ENCODE data around the gene KCNAB2. TPM values are rescaled to one million over a fixed set of nuclear protein-coding genes. Genes with fewer than 3 reads are reported as not detected.
A peak's percentile ranks its signal among the peaks of the same experiment; 100 is the strongest.

Gene KCNAB2
- total RNA-seq, 1 experiment from 2014 or later: 28.5 TPM

DNA sequence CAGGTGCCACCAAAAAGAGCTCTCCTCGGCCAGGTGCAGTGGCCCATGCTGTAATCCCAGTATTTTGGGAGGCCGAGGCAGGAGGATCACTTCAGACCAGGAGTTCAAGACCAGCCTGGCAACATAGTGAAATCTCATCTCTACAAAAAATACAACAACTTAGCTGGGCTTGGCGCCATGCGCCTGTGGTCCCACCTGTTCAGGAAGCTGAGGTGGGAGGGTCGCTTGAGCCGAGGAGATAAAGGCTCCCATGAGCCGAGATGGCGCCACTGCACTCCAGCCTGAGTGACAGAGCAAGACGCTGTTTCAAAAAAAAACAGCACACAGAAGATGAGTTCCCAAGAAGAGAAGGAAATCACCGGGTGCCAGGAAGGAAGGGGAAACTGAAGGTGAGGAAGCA is 67.4 kb downstream of the KCNAB2 start:
- Histone ChIP-seq H3K27ac (ENCODE audit: low read length) (no peak overlapping the region), H3K4me2 (ENCODE audit: low read length) (no peak overlapping the region), H3K9me3 (ENCODE audit: low read length) (no peaks in the 10 kb centered on the region), H3K79me2 (ENCODE audit: low read length) (no peaks in the 10 kb centered on the region), H3K27me3 (ENCODE audit: low read length) (no peaks in the 10 kb centered on the region), H3K4me3 (ENCODE audit: low read length) (no peak overlapping the region), H4K20me1 (ENCODE audit: low read length) (no peaks in the 10 kb centered on the region), H3K9ac (ENCODE audit: low read length) (no peak overlapping the region), H3F3A (ENCODE audit: low read length, unreplicated experiment) (peaks cover 12% of the 10 kb centered on the region), H3K36me3 (ENCODE audit: low read depth, low read length) (no peaks in the 10 kb centered on the region), H3K9me2 (replicated peaks; ENCODE audit: low read length) (no peaks in the 10 kb centered on the region), H3K4me1 (ENCODE audit: insufficient read depth, low read length) (peaks cover 21% of the 10 kb centered on the region), H2AFZ (ENCODE audit: low read length) (no peak overlapping the region)
- DNase-seq (no peak), ATAC-seq (no peak)
- ChIA-PET POLR2A (ENCODE audit: unreplicated experiment) (no interaction called here), CTCF (no interaction called here)
- intact Hi-C loops (cut with micrococcal nuclease): no loop called here
- BruUV-seq (replicated peaks): no TSS peak
- TF ChIP-seq EZH2phosphoT487 (IDR thresholded peaks at IDR 0.05; ENCODE audit: borderline replicate concordance, low read length): no peak
- TF ChIP-seq EZH2 (IDR thresholded peaks at IDR 0.05; ENCODE audit: low read length, unreplicated experiment): no peak
- TF ChIP-seq, protein P1, sequence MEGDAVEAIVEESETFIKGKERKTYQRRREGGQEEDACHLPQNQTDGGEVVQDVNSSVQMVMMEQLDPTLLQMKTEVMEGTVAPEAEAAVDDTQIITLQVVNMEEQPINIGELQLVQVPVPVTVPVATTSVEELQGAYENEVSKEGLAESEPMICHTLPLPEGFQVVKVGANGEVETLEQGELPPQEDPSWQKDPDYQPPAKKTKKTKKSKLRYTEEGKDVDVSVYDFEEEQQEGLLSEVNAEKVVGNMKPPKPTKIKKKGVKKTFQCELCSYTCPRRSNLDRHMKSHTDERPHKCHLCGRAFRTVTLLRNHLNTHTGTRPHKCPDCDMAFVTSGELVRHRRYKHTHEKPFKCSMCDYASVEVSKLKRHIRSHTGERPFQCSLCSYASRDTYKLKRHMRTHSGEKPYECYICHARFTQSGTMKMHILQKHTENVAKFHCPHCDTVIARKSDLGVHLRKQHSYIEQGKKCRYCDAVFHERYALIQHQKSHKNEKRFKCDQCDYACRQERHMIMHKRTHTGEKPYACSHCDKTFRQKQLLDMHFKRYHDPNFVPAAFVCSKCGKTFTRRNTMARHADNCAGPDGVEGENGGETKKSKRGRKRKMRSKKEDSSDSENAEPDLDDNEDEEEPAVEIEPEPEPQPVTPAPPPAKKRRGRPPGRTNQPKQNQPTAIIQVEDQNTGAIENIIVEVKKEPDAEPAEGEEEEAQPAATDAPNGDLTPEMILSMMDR (conservative IDR thresholded peaks at IDR 0.05; ENCODE audit: low read depth, low read length): no peak

DNA sequence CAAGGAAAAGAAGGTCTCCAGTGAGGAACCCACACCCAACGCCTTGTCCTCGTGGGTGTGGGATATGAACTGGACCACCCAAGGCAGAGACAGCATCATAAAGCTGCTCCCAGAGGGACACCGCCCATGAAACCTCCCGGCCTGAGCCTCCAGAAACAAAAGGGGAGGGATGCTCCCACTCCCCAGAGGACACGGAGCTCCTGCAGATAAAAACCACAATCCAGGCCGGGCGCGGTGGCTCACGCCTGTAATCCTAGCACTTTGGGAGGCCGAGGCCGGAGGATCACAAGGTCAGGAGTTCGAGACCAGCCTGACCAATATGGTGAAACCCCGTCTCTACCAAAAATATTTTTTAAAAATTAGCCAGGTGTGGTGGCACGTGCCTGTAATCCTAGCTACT is 68.1 kb downstream of the KCNAB2 start:
- TF ChIP-seq EZH2 (IDR thresholded peaks at IDR 0.05; ENCODE audit: low read length, unreplicated experiment) (no peak), EZH2phosphoT487 (IDR thresholded peaks at IDR 0.05; ENCODE audit: borderline replicate concordance, low read length) (no peak)
- TF ChIP-seq, protein P1 (conservative IDR thresholded peaks at IDR 0.05; ENCODE audit: low read depth, low read length): no peak
- Histone ChIP-seq H3K27ac (ENCODE audit: low read length) (no peak overlapping the region), H3K4me2 (ENCODE audit: low read length) (no peak overlapping the region), H3F3A (ENCODE audit: low read length, unreplicated experiment) (peaks cover 12% of the 10 kb centered on the region), H4K20me1 (ENCODE audit: low read length) (no peaks in the 10 kb centered on the region), H3K4me1 (ENCODE audit: insufficient read depth, low read length) (peaks cover 21% of the 10 kb centered on the region), H3K79me2 (ENCODE audit: low read length) (no peaks in the 10 kb centered on the region), H3K9me3 (ENCODE audit: low read length) (no peaks in the 10 kb centered on the region), H2AFZ (ENCODE audit: low read length) (no peak overlapping the region), H3K36me3 (ENCODE audit: low read depth, low read length) (no peaks in the 10 kb centered on the region), H3K4me3 (ENCODE audit: low read length) (no peak overlapping the region), H3K9me2 (replicated peaks; ENCODE audit: low read length) (no peaks in the 10 kb centered on the region), H3K9ac (ENCODE audit: low read length) (no peak overlapping the region), H3K27me3 (ENCODE audit: low read length) (no peaks in the 10 kb centered on the region)
- ChIA-PET CTCF (no interaction called here), POLR2A (ENCODE audit: unreplicated experiment) (no interaction called here)
- intact Hi-C loops (cut with micrococcal nuclease): no loop called here
- DNase-seq (no peak), ATAC-seq (no peak)
- BruUV-seq (replicated peaks): no TSS peak

DNA sequence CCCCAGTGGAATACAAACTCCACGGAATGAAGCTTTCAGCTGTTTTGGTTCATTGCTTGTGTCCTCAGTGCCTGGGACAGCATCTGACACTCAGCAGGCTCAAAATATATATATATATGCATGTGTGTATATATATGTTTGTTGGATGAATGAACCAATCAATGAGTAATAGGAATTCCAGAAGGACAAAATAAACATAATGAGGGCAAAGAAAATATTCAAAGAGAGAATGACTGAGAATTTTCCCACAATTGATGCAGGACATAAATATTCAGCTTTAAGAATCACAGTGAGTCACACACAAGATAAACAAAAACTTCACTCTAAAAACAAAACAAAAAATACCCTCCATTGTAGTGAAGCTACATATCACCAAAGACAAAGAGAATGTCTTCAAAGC is 70.4 kb downstream of the KCNAB2 start:
- BruUV-seq (replicated peaks): no TSS peak
- ATAC-seq (peak; percentile 93), DNase-seq (peak; percentile 91)
- peaks cover 17% of the 10 kb centered on the region for H3K4me1 ChIP-seq (ENCODE audit: insufficient read depth, low read length)
- H3K27me3 ChIP-seq (ENCODE audit: low read length): no peaks in the 10 kb centered on the region
- H3K79me2 ChIP-seq (ENCODE audit: low read length): no peaks in the 10 kb centered on the region
- CTCF ChIA-PET: interaction anchor here (0.9 to 1.1 kb wide), 2 partner anchors 34 to 89 kb away, joined by 3 to 7 read pairs; no protein-coding TSS in a partner anchor
- POLR2A ChIA-PET (ENCODE audit: unreplicated experiment): interaction anchor here (0.6 to 0.9 kb wide), 4 partner anchors 11 to 124 kb away, joined by 3 to 7 read pairs (median 4); no protein-coding TSS in a partner anchor
- no peak overlapping the region for H2AFZ ChIP-seq (ENCODE audit: low read length)
- H4K20me1 ChIP-seq (ENCODE audit: low read length): no peaks in the 10 kb centered on the region
- H3K36me3 ChIP-seq (ENCODE audit: low read depth, low read length): no peaks in the 10 kb centered on the region
- H3F3A ChIP-seq (ENCODE audit: low read length, unreplicated experiment): peaks cover 12% of the 10 kb centered on the region
- H3K9me2 ChIP-seq (replicated peaks; ENCODE audit: low read length): no peaks in the 10 kb centered on the region
- peak overlapping the region; percentile 55 for H3K4me2 ChIP-seq (ENCODE audit: low read length)
- TF ChIP-seq EZH2phosphoT487 (IDR thresholded peaks at IDR 0.05; ENCODE audit: borderline replicate concordance, low read length) (no peak), EZH2 (IDR thresholded peaks at IDR 0.05; ENCODE audit: low read length, unreplicated experiment) (no peak)
- TF ChIP-seq, protein P1 (conservative IDR thresholded peaks at IDR 0.05; ENCODE audit: low read depth, low read length): no peak
- no peaks in the 10 kb centered on the region for H3K9me3 ChIP-seq (ENCODE audit: low read length)
- H3K4me3 ChIP-seq (ENCODE audit: low read length): no peak overlapping the region
- H3K27ac ChIP-seq (ENCODE audit: low read length): peak overlapping the region; percentile 74
- intact Hi-C loops (cut with micrococcal nuclease): loop anchor here (1.0 kb wide), 1 partner anchor 41 kb away; no protein-coding TSS in a partner anchor
- peak overlapping the region; percentile 9; the same call in 1 of the 2 replicates for H3K9ac ChIP-seq (ENCODE audit: low read length)
